Type B pancreatic cell (in vitro differentiated cells): ENCODE measurements around the gene SOAT1. TPM values are rescaled to one million over a fixed set of nuclear protein-coding genes. Genes with fewer than 3 reads are reported as not detected.
A peak's percentile ranks its signal among the peaks of the same experiment; 100 is the strongest.

ENCODE experiments used
- DNase-seq: peaks from one replicate; pipeline ENCODE4 v3.0.0; 2021; ENCODE audit warnings: mixed read lengths; ENCODE audit not compliant: unreplicated experiment; ENCODE audit errors: extremely low spot score
- H3K27ac Mint-ChIP-seq: 2 replicates; pipeline ENCODE4 v1.8.0; 2021; ENCODE audit warnings: mild to moderate bottlenecking, mixed read lengths
- H3K27me3 Mint-ChIP-seq: 2 replicates; pipeline ENCODE4 v1.8.0; 2021; ENCODE audit warnings: mixed read lengths
- H3K36me3 Mint-ChIP-seq: 2 replicates; pipeline ENCODE4 v1.8.0; 2021; ENCODE audit warnings: mixed read lengths
- H3K4me1 Mint-ChIP-seq: one replicate; pipeline ENCODE4 v1.8.0; 2021; ENCODE audit warnings: mixed read lengths; ENCODE audit not compliant: unreplicated experiment
- H3K4me3 Mint-ChIP-seq: 2 replicates; pipeline ENCODE4 v1.8.0; 2021; ENCODE audit warnings: mild to moderate bottlenecking, mixed read lengths
- H3K9me3 Mint-ChIP-seq: 2 replicates; pipeline ENCODE4 v1.8.0; 2021; ENCODE audit warnings: mixed read lengths
- CTCF ChIP-seq: fragments of 200-600 bp; sonication (generic); conservative IDR thresholded peaks from 2 replicates; pipeline ENCODE4 v1.5.0; 2021; ENCODE audit warnings: antibody characterized with exemption, mild to moderate bottlenecking
- total RNA-seq: library from RNA; stranded (reverse); gene quantifications from 2 replicates; pipeline ENCODE4 v1.2.1, GENCODE V29; 2021; ENCODE audit warnings: low replicate concordance

SOAT1 gene
- total RNA-seq, 1 donor from 2014 or later, result 43.7 TPM

- no peak overlapping the region for H3K4me3 Mint-ChIP-seq
- no peaks in the 10 kb centered on the region for H3K9me3 Mint-ChIP-seq
- H3K4me1 Mint-ChIP-seq, result peaks cover 3% of the 10 kb centered on the region
- no peak for DNase-seq
- H3K27ac Mint-ChIP-seq, result no peak overlapping the region
- no peak for TF ChIP-seq CTCF
- peaks cover 15% of the 10 kb centered on the region for H3K36me3 Mint-ChIP-seq
- H3K27me3 Mint-ChIP-seq, result no peaks in the 10 kb centered on the region
Measured at GRCh38 chr1:179337288-179337687, 43.7 kb downstream of the SOAT1 start.

DNA sequence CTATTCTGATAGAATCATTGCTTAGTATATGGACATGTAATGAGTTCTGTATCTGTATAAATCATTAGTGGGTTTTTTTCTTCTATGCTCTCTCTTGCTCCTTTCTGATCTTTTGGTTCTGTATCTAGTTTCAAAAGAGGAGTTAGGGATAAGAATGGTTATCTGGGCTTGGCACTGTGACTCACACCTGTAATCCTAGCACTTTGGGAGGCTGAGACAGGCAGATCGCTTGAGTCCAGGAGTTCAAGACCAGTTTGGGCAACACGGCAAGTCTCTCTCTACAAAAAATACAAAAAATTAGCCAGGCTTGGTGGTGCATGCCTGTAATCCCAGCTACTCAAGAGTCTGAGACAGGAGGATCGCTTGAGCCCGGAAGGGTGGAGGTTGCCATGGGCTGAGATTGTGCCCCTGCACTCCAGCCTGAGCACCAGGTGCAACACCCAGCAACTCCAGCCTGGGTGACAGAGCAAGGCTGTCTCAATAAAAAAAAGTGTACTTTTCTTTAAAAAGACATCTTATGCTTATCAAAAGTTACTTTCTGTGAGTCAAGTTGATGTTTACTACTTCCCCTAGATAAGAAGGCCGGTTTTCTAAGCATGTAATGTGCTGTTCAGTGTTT lies 44.5 kb downstream of the SOAT1 start:
- no peaks in the 10 kb centered on the region for H3K27me3 Mint-ChIP-seq
- no peaks in the 10 kb centered on the region for H3K4me1 Mint-ChIP-seq

GRCh38 chr1:179340918-179341317 lies 47.3 kb downstream of the SOAT1 start:
- no peak for TF ChIP-seq CTCF
- no peaks in the 10 kb centered on the region for H3K27me3 Mint-ChIP-seq
- H3K9me3 Mint-ChIP-seq, result no peaks in the 10 kb centered on the region
- no peak overlapping the region for H3K27ac Mint-ChIP-seq
- H3K36me3 Mint-ChIP-seq, result peaks cover 16% of the 10 kb centered on the region
- no peak for DNase-seq
- H3K4me1 Mint-ChIP-seq, result no peaks in the 10 kb centered on the region
- no peak overlapping the region for H3K4me3 Mint-ChIP-seq

More for the DNA sequence above, 44.5 kb downstream of the SOAT1 start:
- Mint-ChIP-seq H3K9me3 (no peaks in the 10 kb centered on the region), H3K27ac (no peak overlapping the region), H3K4me3 (no peak overlapping the region), H3K36me3 (peaks cover 19% of the 10 kb centered on the region)
- DNase-seq, result no peak
- no peak for TF ChIP-seq CTCF

DNA sequence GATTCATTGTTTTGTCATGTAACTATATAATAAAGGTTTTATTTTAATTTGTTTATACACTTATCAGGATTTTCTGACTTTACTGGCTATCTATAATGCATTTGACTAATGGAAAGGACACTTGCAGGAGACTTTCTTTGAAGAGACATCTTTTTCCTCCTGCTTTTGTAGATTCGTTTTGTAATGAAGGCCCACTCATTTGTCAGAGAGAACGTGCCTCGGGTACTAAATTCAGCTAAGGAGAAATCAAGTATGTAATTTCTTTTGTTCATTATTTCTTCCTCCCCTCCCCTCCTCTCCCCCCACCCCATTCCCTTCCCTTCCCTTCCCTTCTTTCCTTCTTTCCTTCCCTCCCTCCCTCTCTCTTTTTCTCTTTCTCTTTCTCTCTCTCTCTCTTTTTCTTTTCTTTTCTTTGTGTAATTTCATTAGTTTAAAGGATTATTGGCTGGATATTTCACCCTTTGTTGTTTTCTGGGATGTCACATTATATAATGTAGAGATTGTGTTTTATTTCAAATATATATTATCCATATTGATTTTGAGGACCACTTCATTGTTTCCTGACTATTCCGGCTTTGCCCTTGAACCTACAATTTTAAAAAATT lies 48.4 kb downstream of the SOAT1 start:
- Mint-ChIP-seq H3K27me3 (no peaks in the 10 kb centered on the region), H3K36me3 (peaks cover 22% of the 10 kb centered on the region), H3K4me3 (no peak overlapping the region), H3K27ac (no peak overlapping the region), H3K9me3 (no peaks in the 10 kb centered on the region), H3K4me1 (no peaks in the 10 kb centered on the region)
- TF ChIP-seq CTCF, result no peak
- no peak for DNase-seq

DNA sequence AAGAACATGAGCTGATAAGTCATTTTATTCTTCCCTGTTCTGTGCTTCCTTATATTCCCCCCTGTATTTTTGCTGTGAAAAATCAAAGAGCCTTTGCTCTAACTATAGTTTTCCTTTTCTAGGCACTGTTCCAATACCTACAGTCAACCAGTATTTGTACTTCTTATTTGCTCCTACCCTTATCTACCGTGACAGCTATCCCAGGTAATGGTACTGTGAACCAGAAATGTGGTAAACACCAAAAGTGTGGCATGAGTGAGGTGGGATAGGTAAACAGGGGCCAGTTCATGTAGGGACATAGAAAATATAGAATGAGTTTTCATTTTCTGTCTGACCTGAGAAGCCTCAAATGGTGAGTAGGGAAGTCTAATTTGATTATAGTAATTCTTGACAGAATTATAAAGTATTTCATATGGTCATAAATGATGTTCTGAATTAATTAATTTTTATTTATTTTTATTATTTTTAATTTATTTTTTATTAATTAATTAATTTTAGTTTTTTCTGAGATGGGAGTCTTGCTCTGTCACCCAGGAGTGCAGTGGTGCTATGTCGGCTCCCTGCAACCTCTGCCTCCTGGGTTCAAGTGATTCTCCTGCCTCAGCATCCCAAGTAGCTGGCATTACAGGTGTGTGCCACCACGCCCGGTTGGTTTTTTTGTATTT lies 49.3 kb downstream of the SOAT1 start:
- no peaks in the 10 kb centered on the region for H3K27me3 Mint-ChIP-seq
- DNase-seq, result no peak
- peaks cover 22% of the 10 kb centered on the region for H3K36me3 Mint-ChIP-seq
- no peak for TF ChIP-seq CTCF
- H3K27ac Mint-ChIP-seq, result no peak overlapping the region
- no peaks in the 10 kb centered on the region for H3K4me1 Mint-ChIP-seq
- peak overlapping the region; percentile 1 for H3K4me3 Mint-ChIP-seq
- H3K9me3 Mint-ChIP-seq, result no peaks in the 10 kb centered on the region
